ENCODE results near the gene NCBP3.
"Not testable (repeated sequence)": the region's sequence is repeated elsewhere in the genome, so short reads cannot be mapped to it uniquely, and the experiment has no call there.

Gene NCBP3

DNA sequence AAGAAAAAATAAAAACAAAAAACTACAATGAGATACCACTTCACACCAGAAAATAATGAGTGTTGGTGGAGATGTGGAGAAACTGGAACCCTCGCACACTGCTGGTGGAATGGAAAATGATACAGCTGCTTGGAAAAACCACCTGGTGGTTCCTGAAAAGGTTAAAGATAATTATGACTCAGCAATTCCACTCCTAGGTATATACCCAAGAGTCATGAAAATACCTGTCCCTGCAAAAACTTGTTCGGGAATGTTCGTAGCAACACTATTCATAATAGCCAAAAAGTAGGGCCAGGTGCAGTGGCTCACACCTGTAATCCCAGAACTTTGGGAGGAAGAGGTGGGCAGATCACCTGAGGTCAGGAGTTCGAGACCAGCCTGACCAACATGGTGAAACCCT, 36.9 kb downstream of the NCBP3 start:
- no peak for DNase-seq

DNA sequence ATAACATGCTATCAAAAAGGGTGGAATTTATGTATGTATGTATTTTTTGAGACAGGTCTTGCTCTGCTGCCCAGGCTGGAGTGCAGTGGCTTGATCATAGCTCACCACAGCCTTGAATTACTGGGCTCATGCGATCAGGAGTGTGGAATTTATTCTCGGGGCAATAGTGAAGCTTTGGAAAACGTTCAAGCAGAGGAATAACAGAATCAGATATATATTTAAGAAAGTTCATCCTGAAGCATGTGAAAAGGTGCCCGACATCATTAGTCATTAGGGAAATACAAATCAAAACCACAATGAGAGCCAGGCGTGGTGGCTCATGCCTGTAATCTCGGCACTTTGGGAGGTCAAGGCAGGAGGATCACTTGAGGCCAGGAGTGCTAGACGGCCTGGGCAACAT, 37.3 kb downstream of the NCBP3 start:
- no peak for DNase-seq

DNA sequence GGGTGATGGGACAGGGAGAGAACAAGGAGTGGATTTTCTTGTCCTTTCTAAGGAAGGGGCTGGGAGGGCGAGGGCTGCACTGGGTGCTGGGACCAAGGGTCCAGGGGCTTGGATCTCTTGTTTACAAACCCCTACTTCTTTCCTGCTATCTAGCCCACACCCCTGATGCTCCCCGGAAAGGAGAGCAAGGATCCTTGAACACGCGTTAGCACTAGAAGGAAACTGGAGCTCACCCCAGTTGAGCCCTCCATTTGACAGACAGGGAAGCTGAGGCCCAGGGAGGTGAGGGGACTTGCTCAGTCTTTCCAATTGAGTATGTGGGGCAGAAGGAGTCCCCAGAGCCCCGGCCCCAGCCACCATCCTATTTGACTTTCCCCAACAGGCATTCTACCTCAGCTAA, 40.5 kb downstream of the NCBP3 start:
- DNase-seq = no peak

DNA sequence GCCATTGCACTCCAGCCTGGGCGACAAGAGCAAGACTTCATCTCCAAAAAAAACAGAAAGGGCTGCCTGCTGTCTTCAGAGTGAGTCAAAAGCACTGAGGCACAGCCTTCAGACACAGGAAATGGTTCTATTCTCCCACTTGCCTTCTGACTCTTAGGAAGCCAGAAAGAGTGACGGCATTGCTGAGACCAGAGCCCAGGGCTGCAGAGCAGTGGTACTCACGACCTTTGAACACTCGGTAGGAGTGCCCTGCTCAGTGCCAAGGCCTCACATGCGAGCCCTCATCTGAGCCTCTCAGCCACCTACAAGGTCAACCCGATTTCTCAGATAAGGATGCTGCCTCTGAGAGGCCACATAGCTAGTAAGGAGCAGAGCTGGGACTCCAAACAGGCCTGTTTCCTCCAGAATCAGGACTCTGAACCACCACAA, 41.5 kb downstream of the NCBP3 start:
- DNase-seq = no peak

DNA sequence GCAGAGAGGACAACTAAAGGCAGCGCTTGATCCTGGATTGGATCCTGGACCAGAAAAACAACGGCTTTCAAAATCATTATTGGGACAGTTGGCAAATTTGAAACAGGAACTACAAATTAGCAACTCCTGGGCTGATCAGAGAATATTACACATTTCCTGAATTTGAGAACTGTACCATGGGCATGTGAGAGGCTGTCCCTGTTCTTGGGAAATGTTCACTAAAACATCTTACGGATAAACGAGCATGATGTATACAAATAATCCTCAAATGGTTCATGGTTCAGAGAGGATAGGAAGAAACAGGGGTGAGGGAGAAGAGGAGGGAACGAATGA, 42.8 kb downstream of the NCBP3 start:
- DNase-seq = no peak

DNA sequence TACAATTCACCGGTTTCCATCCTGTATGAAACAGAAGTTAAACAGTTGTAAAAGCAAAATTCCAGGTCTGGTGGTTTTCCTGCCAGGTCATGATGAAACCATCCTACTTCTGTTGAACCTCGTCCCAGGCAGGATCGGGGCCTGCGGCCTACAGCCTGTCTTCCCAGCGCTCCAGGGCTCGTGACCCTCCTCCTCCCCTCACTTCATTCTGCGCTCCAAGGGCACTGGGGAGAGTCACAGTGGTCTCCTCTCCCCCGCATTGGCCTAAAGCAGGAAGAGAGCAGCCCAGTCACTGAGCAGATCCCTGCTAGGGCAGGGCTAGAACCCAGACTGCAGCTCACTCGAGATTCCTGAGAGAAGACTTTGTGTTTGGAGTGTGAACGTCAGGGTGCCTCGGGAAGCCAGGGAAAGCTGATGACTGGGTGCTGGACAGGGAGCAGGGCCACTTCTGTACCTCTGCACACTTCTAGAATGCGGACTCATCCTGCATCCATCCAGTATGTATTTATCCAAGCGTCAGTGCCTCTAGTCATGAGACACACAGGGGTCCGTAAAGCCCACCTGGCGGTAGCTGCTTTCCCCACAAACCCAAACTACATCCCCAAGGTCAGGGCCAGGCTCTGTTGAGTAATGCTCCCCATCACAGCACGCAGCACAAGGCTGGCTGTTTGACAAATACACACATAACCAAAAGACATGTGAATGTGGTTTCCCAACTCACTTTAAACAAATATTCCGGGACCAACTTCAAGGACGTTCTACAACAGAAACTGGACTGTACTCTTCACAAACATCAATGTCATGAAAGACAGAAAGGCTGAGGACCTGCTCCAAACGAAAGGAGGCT, 43.4 kb downstream of the NCBP3 start:
- DNase-seq = no peak

DNA sequence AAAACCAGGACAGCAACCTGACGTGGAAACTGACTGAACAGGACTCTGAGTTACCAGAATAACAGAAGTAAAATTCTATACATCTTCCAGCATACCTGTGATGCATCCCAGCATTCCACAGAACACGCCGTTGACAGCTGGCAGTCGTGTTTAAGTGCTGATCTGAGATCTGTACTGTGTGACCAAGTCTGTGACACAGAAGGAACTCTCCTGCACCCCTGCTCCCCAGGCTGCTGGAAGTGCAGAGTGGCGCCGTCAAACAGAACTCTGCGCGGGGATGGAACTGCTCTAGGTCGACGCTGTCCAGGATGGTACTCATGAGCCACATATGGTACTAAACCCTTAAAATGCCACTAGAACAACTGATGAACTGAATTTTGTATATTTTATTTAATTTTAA, 44.3 kb downstream of the NCBP3 start:
- no peak for DNase-seq

DNA sequence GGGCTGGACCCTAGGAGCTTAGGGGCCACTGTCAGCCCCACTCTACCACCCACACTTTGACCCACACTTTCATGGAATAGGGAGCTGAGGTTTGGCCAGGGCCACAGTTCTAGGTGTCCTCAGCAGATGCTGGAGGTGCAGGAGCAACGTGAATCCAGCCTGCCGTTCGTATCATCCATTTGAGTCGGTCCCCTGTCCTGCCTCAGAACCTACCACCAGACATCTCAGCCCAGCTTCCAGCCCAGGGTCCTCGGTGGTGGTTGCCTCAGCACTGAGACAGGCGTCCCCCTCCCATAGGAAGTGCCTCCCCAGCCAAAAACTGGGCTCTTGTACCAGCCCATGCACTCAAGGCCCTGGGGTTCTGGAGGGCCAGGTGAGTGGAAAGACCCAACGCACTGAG, 44.7 kb downstream of the NCBP3 start:
- DNase-seq = no peak

DNA sequence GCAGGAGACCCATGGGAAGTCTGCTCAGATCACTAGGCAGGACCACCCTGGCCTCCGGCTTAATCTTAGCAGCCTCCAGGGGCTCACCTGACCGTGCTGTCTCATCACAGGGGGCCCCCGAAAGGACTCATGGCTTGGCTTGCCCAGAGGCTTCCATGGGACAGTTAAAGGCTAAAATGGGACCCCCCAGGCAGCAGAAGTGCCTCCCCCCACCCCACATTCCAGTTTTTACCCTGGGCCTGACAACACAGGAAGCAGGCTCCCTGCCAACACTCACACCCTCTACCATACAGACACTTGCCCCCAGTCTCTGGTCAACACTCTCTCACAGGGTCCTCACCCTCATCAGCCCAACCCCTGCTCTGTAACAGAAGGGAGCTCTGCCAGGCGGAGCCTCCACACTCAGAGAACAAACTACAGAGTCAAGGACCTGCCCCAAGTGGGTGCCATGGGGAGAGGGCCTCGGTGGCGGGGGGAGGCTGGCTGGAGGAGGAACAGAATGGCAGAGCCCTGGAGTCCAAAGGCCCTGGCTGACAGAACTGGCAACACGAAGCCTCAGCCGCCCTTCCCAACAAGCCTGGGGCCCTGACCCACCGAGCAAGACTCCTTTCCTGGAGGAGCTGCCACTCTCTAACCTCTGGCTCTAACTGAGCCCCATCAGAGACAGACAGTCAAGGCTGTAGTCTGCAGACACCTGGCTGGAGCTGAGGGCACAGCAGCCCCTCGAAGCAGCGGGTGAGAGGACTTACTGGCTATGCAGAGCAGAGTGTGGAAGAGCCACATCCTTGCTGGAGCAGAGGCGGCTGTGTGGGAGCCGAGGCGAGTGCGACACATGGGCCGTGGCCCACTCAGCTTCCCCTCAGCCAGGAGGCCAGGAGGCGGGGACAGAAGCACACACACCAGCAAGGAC, 45.4 kb downstream of the NCBP3 start, which contains the start of gene ITGAE:
TSS of gene ITGAE (minus strand) at position 827 of the 910 bp plus-strand sequence. CDS start at position 783, 44 bp downstream.
- DNase-seq = no peak

DNA sequence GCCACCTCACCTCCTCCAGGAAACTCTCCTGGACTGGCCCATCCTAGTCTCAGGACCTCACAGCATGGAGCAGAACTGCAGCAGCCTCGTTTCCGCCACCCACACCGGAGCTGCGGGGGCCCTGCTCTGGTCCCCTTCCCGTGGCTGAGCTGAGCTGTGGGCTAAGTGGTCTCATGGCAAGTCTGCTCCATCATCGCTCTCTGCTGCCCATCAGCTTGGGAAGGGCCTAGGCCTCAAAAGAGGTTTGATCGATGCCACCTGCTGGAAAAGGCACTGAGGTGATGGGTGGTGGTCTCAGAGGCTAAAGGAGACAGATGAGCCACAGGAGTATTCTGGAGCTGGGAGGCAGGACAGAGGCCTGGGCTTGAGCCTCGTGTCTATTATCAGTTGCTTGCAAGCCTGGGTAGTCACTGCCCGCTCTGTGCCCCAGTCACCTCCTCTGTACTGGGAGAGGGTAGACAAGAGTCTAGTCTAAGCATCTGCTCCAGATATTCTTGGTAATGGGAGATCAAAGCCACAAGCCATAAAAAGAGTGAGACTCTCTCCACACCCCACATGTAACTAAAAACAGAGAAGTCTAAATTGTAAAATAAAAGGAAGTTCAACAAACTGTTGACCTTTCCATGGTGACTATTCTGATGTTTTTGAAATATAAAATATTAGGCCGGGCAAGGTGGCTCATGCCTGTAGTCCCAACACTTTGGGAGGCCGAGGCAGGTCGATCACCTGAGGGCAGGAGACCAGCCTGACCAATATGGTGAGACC, 46.7 kb downstream of the NCBP3 start:
- no peak for DNase-seq

DNA sequence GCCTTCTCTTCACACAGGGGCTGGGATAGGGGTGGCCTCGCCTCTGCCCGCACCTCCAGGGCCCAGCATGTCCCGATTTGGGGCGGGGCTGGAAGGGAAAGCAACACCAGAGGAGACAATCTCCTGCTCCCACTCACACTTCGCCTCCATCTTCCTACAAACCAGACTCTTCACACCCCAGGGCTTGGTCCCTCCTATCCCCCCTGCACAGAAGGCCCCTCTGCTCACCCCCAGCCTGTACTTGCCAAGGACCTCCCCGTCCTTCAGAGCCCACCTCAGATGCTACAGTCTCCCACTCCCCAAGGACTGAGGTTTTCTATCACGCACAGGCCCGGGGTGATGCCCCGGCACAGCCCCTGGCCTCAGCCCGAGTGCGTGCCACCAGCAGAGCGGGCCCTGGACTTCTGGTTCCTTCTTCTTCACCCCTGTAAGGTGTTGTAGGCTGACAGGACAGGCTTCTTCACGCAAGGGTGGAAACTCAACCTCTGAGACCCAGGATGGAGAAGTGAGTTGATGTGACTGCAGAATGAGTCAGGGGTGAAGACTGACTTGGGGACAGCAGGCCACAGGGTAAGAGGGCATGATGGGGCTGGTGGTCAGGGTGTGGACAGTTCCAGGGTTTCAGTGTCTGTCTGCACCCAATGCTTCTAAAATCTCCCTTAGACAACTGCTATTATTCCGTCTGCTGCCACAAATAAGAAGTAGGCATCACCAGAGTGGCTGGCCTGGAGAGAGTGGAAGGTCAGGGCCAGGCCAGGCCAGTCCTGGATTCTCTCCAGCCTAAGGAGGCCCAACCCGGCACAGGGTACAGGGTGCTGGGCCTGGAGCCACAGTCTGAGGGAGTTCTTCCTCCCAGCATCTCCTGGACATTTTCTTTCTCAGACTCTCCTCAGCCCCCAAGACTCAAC, 47.5 kb downstream of the NCBP3 start:
- DNase-seq = no peak

DNA sequence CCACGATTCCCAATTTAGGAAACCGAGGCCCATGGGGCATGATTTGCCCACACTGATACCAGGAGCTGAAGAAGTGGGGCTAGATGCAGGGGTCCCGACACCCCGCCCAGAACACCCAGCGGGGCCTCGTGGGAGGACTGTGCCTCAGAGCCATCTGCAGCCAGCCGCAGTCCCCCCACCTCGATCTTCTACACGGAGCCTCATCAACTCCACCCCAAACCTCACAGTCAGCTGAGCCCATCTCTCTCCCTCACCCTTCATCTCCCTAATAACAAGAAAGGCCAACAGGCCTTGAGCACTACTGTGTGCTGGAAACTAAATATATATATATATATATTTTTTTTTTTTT, 49.2 kb downstream of the NCBP3 start:
- no peak for DNase-seq

DNA sequence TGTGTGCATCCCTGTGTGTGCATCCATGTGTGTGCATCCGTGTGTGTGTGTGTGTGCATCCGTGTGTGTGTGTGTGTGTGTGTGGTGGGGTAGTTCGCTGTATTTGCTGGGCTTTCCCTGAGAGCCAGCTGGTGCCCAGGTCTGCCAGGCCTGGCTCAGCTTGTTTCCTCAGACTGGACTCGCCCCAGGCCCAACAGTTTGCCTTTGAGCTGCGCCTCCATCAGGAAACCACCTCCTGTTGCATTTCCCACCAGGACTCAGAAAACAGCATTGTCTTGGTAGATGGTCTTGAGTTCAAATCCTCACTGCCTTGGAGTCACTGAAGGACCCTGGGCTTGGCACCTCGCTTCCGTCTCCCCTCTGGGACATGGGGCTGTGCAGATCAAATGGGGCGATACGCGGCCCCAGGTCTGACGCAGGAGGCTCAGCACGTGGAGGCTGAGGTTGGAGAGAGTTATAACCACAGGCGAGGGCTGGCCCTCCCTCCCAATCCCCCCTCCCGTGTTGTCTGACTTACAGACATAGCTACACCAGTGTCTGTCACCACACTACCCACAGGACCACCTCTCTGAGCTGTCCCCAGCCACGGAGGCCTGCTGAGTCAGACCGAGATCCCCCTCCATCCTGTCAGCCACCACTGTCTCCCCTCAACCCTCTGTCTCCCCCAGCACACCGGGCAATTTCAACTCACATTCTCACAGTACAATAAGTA, 49.8 kb downstream of the NCBP3 start:
- DNase-seq = no peak

DNA sequence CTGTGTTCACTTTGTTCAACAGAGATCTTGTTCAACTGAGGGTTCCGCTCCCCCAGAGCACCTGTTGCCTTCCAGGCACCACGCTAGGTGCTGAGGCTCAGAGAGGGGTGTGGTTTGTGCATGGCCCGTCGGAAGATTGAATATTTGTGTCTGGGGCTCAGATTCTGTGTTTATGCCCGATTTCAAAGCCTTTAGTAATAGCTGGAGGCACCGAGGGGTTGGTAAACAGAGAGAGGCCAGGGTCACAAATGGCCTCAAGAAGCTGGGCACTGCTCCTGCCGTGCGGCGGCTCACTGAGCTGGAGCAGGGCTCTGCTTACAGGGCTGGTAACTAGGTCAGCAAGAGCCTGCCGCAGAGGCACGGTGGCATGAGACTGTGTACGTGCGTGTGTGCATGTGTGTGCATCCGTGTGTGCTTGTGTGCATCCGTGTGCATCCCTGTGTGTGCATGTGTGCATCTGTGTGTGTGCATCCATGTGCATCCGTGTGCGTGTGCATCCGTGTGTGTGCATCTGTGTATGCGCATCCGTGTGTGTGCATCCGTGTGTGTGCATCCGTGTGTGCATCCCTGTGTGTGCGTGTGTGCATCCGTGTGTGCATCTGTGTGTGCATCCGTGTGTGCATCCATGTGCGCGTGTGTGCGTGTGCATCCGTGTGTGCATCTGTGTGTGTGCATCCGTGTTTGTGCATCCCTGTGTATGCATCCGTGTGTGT, 50.5 kb downstream of the NCBP3 start:
- DNase-seq = no peak

DNA sequence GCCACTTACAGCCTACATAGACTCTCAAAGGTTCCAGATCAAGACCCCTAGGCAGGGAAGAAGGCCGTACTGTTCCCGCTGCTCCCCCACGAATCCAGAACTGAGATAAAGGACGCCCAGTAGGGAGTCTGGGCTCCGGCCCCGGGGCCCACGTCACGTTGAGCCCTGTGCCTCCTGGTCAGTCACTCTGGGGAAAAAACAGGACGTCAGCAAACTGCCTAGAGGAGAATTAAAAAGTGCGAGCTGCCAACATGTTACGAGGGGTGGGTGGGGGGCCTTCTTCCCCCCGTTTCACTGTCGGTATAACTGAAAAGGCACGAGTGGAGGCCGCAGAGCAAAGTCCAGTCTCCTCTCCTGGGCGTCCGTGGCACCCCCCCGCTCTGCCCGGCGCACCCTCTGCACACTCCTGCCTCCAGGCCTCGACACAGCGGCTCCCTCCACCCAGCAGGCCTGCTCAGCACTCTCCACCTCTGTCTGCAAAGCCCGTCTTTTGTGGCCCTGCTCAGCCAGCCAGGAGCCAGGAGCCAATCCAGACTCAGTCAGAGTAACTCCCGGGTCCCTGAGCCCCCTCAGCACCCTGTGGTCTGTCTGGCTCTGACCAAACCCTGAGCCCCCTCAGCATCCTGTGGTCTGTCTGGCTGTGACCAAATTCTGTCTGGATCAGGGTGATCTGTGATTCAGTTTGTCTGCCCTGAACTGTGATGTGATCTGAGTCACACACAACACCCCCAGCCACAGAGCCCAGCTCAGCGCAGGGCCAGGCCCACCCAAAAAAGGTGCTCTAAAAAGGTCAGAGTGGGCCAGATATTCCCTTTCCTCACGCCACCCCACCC, 51.3 kb downstream of the NCBP3 start:
- DNase-seq = no peak

DNA sequence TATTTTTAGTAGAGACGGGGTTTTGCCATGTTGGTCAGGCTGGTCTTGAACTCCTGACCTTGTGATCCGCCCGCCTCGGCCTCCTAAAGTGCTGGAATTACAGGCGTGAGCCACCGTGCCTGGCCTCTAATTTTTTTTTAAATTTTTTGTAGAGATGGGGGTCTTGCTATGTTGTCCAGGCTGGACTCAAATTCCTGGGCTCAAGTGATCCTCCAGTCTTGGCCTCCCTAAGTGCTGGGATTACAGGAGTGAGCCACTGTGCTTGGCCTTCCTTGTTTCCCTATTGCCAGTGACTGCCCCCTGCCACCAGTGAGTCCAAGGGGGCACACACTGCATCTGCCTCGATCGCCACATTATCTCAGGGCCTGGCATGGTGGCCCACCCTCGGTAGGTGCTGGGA, 51.9 kb downstream of the NCBP3 start:
- not testable (repeated sequence) for DNase-seq

DNA sequence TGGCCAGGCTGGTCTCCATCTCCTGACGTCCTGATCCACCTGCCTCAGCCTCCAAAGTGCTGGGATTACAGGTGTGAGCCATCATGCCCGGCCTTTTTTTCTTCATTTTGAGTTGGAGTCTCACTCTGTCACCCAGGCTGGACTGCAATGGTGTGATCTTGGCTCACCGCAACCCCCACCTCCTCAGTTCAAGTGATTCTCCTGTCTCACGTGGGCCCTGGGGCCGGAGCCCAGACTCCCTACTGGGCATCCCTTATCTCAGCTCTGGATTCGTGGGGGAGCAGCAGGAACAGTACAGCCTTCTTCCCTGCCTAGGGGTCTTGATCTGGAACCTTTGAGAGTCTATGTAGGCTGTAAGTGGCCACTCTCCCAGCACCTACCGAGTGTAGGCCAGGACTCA, 52.8 kb downstream of the NCBP3 start:
- DNase-seq = not testable (repeated sequence)

DNA sequence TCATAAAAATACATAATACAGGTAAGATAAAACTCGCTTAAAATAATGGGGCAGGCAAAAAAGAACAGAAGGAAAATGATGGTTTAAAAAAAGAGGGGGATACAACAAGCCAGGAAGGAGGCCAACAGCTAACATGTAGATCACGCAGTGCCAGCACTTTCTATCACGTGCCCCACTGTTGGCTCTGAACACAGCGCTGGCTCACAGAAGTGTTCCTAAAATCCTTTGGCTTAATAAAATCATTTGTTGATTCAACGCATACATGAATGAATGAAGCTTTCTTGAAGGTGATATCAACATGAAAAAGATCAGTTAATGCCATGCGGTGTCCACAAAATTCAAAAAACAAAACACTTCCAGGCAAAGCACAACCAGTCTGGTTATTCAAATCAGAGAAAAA, 53.6 kb downstream of the NCBP3 start:
- DNase-seq = no peak

DNA sequence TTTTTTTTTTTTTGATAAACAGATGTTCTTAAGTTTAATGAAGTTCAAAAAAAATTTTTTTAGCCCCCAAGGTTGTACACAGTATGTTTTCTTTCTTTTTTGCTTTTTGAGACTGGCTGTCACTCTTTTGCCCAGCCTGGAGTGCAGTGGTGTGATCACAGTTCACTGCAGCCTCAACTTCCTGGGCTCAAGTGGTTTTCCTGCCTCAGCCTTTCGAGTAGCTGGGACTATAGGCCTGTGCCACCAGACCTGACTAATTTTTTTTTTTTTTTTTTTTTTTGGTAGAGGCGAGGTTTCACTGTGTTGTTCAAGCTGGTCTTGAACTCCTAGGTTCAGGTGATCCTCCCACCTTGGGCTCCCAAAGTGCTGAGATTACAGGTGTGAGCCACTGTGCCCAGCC, 57.8 kb downstream of the NCBP3 start:
- DNase-seq = no peak

DNA sequence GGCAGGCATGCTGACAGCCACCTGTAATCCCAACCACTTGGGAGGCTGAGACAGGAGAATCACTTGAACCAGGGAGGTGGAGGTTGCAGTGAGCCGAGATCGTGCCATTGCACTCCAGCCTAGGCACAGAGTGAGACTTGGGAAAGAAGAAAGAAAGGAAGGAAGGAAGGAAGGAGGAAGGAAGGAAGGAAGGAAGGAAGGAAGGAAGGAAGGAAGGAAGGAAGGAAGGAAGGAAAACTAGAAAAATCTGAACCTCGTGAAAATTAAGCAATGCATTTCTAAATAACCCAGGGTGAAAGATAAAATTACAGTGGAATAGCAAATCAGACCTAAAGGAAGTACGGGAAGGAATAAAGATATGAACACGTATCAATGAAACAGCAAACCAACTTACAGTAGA, 60.7 kb downstream of the NCBP3 start:
- not testable (repeated sequence) for DNase-seq

Measured in femur (tissue), 1 donor.